Activated CD8-positive, alpha-beta T cell treated with anti-CD3 and anti-CD28 coated beads for 36 hours (primary cell): Measurements from ENCODE around the gene MSMB. TPM values are rescaled to one million over a fixed set of nuclear protein-coding genes. Genes with fewer than 3 reads are reported as not detected.

Experiments used
- ATAC-seq: fragments of 200-7000 bp; cut with Tn5 transposase; one replicate; pipeline ENCODE4 v1.10.0; 2021; ENCODE audit warnings: mild to moderate bottlenecking, moderate library complexity
- CTCF ChIA-PET: fragments of 350-600 bp; sonication (Branson Sonifier 250); formaldehyde crosslinking; loops from one replicate; lab custom pipeline; 2021; ENCODE audit warnings: antibody characterized with exemption; lab: Charles Lee
- POLR2A ChIA-PET: fragments of 350-600 bp; sonication (Branson Sonifier 250); formaldehyde crosslinking; loops from one replicate; lab custom pipeline; 2021; ENCODE audit warnings: antibody characterized with exemption; lab: Charles Lee
- DNase-seq: peaks from one replicate; pipeline ENCODE4 v3.0.0-alpha.2; 2020
- H3K27ac Mint-ChIP-seq: one replicate; pipeline ENCODE4 v1.8.0; 2021; ENCODE audit warnings: mild to moderate bottlenecking, mixed read lengths
- H3K27me3 Mint-ChIP-seq: one replicate; pipeline ENCODE4 v1.8.0; 2021; ENCODE audit warnings: mixed read lengths
- H3K36me3 Mint-ChIP-seq: one replicate; pipeline ENCODE4 v1.8.0; 2021; ENCODE audit warnings: low read depth, mixed read lengths
- H3K4me1 Mint-ChIP-seq: one replicate; pipeline ENCODE4 v1.8.0; 2021; ENCODE audit warnings: low read depth, mixed read lengths
- H3K4me3 Mint-ChIP-seq: one replicate; pipeline ENCODE4 v1.8.0; 2021; ENCODE audit warnings: mild to moderate bottlenecking, moderate library complexity, mixed read lengths
- H3K9me3 Mint-ChIP-seq: one replicate; pipeline ENCODE4 v1.8.0; 2021; ENCODE audit warnings: mixed read lengths
- intact Hi-C: fragments of 100-400 bp; cut with micrococcal nuclease; formaldehyde crosslinking; loops from one replicate; pipeline ENCODE4 v1.10.0; 2022
- total RNA-seq, 2 experiments: library from RNA; stranded (reverse); gene quantifications; one replicate each; pipeline ENCODE4 v1.2.3, GENCODE V29; 2021
- TF ChIP-seq, protein P1 (sequence below): fragments of 200-600 bp; IDR thresholded peaks from one replicate; pipeline ENCODE4 v1.8.0; 2022; ENCODE audit warnings: antibody characterized with exemption, mild to moderate bottlenecking

The MSMB gene
- total RNA-seq, 2 experiments from 2014 or later: not detected

DNA sequence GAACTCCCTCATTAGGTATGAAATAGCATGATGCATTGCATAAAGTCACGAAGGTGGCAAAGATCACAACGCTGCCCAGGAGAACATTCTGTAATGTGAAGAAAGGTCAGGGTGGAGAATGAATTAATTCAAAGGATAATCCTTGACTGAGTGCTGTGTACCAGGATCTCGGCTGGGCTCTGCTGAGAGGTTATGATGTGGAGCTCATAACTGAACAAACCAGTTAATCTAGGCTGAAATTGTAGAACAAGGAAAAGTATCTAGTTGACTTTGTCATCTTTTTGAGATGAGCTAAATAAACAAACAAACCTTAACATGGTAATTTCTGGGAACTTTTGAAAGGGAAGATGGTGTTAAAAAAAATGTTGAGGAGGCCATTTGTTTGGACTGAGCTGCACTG is 6.1 kb downstream of the MSMB start:
- DNase-seq (no peak), ATAC-seq (no peak)
- ChIA-PET POLR2A (no interaction called here), CTCF (no interaction called here)
- TF ChIP-seq, protein P1, sequence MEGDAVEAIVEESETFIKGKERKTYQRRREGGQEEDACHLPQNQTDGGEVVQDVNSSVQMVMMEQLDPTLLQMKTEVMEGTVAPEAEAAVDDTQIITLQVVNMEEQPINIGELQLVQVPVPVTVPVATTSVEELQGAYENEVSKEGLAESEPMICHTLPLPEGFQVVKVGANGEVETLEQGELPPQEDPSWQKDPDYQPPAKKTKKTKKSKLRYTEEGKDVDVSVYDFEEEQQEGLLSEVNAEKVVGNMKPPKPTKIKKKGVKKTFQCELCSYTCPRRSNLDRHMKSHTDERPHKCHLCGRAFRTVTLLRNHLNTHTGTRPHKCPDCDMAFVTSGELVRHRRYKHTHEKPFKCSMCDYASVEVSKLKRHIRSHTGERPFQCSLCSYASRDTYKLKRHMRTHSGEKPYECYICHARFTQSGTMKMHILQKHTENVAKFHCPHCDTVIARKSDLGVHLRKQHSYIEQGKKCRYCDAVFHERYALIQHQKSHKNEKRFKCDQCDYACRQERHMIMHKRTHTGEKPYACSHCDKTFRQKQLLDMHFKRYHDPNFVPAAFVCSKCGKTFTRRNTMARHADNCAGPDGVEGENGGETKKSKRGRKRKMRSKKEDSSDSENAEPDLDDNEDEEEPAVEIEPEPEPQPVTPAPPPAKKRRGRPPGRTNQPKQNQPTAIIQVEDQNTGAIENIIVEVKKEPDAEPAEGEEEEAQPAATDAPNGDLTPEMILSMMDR: no peak
- Mint-ChIP-seq H3K4me1 (no peaks in the 10 kb centered on the region), H3K36me3 (no peaks in the 10 kb centered on the region), H3K27me3 (no peaks in the 10 kb centered on the region), H3K27ac (no peak overlapping the region), H3K9me3 (no peaks in the 10 kb centered on the region), H3K4me3 (no peak overlapping the region)
- intact Hi-C loops: no loop called here

DNA sequence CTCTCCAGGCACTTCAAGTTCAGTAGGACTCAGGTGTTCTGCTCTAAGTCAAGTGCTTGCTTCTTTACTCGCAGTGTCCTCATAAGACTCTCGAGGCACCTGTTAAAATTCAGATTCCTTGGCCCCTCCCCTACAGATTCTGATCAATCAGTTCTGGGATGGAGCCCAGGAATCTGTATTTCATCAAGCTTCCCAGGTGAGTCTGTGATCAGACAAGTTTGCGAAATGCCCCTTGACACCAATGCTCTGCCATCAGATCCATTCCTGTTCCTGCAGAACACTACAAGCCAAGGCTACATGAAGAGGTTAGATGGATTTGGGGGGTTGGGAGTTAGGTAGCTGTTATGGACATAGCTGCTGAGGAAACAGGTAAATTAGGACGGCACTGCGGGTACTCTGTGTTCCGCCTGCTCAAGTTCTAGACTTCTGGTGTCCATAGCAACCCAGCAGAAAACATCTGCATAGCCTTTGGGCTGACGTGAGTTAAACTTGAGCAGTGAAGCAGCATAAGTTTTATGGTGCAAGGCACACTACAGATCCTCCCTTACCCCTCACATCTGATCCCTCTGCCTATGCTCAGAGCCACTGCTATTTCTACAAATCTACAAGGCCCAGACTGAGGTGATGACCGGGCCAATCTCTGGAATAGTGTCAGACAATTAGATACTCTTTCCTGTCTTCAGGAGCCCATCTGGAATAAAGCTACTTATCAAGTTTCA is 8.8 kb downstream of the MSMB start:
- H3K27me3 Mint-ChIP-seq: no peaks in the 10 kb centered on the region
- H3K4me3 Mint-ChIP-seq: no peak overlapping the region
- ATAC-seq (no peak), DNase-seq (no peak)
- ChIA-PET POLR2A (no interaction called here), CTCF (interaction anchor here (0.6 to 0.7 kb wide), 2 partner anchors 17 to 60 kb away, joined by 3 read pairs; no protein-coding TSS in a partner anchor)
- no peaks in the 10 kb centered on the region for H3K36me3 Mint-ChIP-seq
- H3K27ac Mint-ChIP-seq: no peak overlapping the region
- intact Hi-C loops: loop anchor here (10.0 kb wide), 1 partner anchor 58 kb away; no protein-coding TSS in a partner anchor
- H3K9me3 Mint-ChIP-seq: no peaks in the 10 kb centered on the region
- TF ChIP-seq, protein P1: no peak
- no peaks in the 10 kb centered on the region for H3K4me1 Mint-ChIP-seq

DNA sequence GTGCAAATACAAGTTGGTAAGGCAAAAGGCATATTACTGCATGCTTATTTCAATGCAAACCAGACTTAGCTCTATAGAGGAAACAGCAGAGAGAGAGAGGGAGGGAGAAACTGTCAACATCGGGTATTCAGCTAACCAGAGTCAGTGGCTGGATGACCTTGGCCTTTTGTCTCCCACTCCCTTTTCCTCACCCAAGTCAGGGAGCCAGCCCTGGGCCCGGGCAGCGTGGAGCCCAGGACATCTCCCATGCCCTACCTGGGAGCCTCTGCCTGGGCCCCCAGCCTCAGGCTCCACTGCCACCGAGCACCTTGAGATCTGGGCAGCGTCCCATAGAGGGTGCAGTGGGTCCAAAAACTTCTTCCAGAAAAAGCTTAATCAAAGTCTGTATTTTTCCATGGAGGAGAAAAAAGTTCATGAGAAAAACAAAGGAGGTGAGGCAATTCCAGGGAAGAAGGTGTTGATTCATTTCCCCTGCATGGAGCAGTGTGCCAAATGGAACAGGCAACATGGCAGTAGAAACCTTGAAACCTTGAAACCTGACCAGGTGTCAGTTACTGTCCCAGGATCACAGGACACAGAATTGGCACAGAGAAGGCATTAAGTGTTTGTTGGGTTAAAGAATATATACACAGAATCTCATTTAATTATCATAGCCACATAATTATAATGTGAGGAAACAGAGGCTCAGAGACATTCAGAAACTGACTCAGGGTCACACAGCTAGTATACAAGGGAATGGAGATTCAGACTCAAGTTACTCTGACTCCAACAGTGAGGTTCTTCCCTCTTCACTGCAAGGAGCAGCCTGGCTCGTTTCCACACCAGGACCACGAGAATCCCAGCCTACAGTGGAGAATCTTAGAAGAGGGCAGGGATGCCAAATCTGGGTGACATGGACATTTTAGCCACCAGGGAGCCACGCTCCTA is 9.9 kb downstream of the MSMB start:
- intact Hi-C loops: loop anchor here (10.0 kb wide), 1 partner anchor 59 kb away; no protein-coding TSS in a partner anchor

DNA sequence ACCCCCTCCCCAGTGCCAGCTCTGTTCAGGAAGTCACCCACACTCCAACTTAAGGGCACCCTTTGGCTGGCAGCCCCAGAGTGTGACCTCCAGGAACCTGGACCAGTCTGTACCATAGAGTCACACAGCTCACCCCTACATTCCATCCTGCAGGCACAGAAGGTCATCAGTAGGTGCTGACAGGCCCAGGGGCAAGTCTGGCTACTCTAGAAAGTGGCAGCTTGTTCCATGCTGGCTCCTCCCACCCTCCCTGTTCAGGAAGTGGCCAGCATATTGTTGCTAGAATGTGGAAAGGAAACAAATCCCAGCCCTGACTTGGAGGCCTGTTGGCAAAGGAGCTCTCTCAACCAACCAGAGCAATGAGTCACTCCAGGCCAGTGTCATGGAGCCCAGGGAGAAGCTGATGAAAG is 12.5 kb downstream of the MSMB start:
- ChIA-PET POLR2A (no interaction called here), CTCF (interaction anchor here (0.9 to 1.2 kb wide), 2 partner anchors 14 to 19 kb away, joined by 3 read pairs; no protein-coding TSS in a partner anchor)
- TF ChIP-seq, protein P1: no peak
- Mint-ChIP-seq H3K9me3 (no peaks in the 10 kb centered on the region), H3K27ac (no peak overlapping the region), H3K4me3 (no peak overlapping the region), H3K27me3 (no peaks in the 10 kb centered on the region), H3K36me3 (no peaks in the 10 kb centered on the region), H3K4me1 (peaks cover 14% of the 10 kb centered on the region)
- no peak for ATAC-seq
- intact Hi-C loops: loop anchor here (10.0 kb wide), 1 partner anchor 61 kb away; no protein-coding TSS in a partner anchor
- no peak for DNase-seq

More for the DNA sequence above, 9.9 kb downstream of the MSMB start:
- no peaks in the 10 kb centered on the region for H3K27me3 Mint-ChIP-seq
- no peak overlapping the region for H3K4me3 Mint-ChIP-seq
- H3K36me3 Mint-ChIP-seq: no peaks in the 10 kb centered on the region
- DNase-seq (no peak), ATAC-seq (no peak)
- no peaks in the 10 kb centered on the region for H3K9me3 Mint-ChIP-seq
- H3K27ac Mint-ChIP-seq: no peak overlapping the region
- TF ChIP-seq, protein P1: no peak
- H3K4me1 Mint-ChIP-seq: peaks cover 2% of the 10 kb centered on the region
- ChIA-PET POLR2A (no interaction called here), CTCF (no interaction called here)
